RWPE1 (cell line): ENCODE measurements around the gene BUB1.
"Not testable (repeated sequence)": the region's sequence is repeated elsewhere in the genome, so short reads cannot be mapped to it uniquely, and the experiment has no call there.

ENCODE experiments used
- CTCF ChIA-PET: fragments of 350-600 bp; sonication (Branson Sonifier 250); formaldehyde crosslinking; extraction: SDS; loops from one replicate; lab custom pipeline; 2021; lab: Yijun Ruan, JAX
- POLR2A ChIA-PET: fragments of 400-600 bp; formaldehyde crosslinking; extraction: SDS; loops from one replicate; lab custom pipeline; 2020; ENCODE audit warnings: antibody characterized with exemption; ENCODE audit not compliant: low non-redundant PET; lab: Yijun Ruan, JAX
- DNase-seq: peaks from one replicate; pipeline ENCODE4 v3.0.0; 2012; ENCODE audit warnings: low spot score
- H3K27ac ChIP-seq: fragments of 450-650 bp; 2 replicates; pipeline ENCODE4 v1.5.1; 2017
- TF ChIP-seq, protein P1 (sequence below): fragments of 450-650 bp; conservative IDR thresholded peaks from 2 replicates; pipeline ENCODE4 v1.5.1; 2017; ENCODE audit warnings: low read depth, mild to moderate bottlenecking

The BUB1 gene

DNA sequence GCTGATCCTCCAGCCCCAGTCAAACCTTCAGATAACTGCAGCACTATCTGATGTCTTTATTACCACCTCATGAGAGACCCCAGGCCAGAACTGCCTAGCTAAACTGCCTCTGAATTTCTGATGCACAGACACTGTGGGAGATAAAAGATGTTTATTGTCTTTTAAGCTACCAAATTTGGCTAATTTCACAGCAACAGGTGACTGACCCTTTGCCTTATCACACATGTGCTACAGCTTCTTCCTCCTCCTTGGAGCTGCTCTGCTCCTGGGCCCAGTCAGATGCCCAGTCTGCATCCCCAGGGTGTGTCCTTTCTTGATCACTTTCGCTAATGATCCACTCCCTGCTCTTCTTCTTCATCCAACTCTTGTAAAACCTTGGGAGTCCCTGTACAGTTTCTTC is 34.9 kb upstream of the BUB1 start:
- POLR2A ChIA-PET: no interaction called here
- TF ChIP-seq, protein P1, sequence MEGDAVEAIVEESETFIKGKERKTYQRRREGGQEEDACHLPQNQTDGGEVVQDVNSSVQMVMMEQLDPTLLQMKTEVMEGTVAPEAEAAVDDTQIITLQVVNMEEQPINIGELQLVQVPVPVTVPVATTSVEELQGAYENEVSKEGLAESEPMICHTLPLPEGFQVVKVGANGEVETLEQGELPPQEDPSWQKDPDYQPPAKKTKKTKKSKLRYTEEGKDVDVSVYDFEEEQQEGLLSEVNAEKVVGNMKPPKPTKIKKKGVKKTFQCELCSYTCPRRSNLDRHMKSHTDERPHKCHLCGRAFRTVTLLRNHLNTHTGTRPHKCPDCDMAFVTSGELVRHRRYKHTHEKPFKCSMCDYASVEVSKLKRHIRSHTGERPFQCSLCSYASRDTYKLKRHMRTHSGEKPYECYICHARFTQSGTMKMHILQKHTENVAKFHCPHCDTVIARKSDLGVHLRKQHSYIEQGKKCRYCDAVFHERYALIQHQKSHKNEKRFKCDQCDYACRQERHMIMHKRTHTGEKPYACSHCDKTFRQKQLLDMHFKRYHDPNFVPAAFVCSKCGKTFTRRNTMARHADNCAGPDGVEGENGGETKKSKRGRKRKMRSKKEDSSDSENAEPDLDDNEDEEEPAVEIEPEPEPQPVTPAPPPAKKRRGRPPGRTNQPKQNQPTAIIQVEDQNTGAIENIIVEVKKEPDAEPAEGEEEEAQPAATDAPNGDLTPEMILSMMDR: no peak
- DNase-seq: no peak
- H3K27ac ChIP-seq: no peak overlapping the region
- CTCF ChIA-PET: no interaction called here

DNA sequence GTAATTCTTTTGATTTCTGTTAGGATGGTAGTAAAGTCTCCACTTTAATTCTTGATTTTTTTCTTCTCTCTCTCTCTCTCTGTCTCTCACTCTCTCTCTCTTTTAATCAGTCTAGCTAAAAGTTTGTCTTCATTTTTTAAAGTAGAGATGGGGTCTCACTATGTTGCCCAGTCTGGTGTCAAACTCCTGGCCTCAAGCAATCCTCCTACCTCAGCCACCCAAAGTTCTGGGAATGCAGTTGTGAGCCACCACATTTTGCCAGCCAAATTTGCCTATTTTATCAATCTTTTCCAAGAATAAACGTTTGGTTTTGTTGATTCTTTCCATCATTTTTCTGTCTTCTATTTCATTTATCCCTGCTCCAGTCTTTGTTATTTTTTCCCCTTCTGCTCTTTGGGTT is 30.6 kb upstream of the BUB1 start:
- CTCF ChIA-PET: no interaction called here
- no peak for DNase-seq
- POLR2A ChIA-PET: no interaction called here
- TF ChIP-seq, protein P1: no peak
- no peak overlapping the region for H3K27ac ChIP-seq

DNA sequence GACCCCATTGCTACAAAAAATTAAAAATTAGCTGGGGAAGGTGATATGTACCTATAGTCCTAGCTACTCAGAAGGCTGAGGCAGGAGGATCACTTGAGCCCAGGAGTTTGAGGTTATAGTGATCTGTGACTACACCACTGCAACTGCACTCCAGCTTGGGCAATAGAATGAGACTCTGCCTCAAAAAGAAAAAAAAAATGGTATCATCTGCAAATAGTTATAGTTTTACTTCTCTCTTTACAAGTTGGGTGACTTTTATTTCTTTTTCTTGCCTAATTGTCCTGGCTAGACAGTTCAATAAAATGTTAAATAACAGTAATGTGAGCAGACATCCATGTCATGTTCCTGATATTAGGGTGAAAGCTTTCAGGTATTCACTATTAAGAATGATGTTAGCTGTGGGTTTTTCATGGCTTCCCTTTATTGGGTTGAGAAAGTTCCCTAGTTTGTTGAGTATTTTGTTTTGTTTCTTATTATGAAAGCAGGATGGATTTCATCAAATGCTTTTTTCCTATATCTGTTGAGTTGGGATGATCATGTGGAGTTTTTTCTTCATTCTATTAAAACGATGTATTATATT is 29.6 kb upstream of the BUB1 start:
- ChIA-PET POLR2A (no interaction called here), CTCF (no interaction called here)
- TF ChIP-seq, protein P1: no peak
- H3K27ac ChIP-seq: no peak overlapping the region
- no peak for DNase-seq

DNA sequence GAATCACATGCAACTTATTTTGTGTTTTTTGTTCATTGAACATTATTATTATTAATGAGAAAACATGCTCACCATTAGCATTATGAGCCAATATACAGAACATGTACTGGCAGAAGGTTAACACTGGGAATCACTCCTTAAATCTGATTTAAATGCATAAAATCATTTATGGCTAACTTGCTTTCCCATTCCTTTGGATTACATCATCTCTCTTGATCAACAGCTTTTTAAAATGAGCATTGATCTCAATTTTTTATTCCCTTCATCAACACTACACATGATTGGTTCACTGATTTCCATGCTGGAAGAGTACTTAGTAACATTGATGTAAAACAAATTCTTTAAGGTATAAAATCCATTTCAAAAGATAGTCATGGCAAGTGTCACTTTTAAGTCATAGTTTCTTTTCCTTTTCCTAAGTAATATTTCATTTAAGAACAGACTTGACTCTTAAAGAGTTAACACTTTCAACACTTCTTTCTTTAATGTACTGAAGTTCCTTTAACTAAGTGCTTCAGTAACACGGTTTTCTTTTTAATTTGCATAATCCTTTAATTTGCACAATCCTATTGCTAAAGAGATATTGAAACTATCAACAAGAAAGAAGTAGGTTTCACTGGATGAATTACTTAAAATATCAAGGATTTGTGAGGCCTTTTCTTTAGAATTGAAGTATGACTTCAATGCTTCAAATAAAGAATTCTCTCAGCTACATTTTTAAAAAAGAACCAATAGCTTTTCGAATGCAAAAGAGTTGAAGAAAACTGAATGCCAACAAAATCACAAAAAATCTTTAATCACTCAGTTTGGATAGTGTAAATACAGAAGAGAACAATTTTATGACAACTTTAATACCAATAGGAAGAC is 24.9 kb upstream of the BUB1 start:
- H3K27ac ChIP-seq: no peak overlapping the region
- ChIA-PET POLR2A (no interaction called here), CTCF (interaction anchor here (1.0 kb wide), 1 partner anchor 52 kb away, joined by 4 read pairs; no protein-coding TSS in a partner anchor)
- TF ChIP-seq, protein P1: no peak
- no peak for DNase-seq

DNA sequence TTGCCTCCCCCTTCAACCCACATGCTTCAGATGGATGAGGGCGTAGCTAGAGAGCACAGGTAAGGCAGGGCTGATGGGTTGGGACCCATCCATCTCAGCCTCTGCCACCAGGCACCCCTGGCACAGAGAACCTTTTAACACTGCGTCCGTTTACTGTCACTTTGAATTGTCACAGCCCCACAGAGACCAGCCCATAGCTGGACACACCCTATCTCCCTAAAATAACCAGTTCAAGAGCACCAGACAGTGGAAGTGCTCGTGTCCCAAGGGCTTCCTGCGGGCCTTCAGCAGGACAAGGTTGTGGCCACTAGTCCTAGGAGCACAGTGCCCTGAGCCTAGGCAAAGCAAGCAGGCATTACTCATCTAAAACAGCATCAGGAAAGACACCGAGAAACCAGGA is 20.4 kb upstream of the BUB1 start:
- H3K27ac ChIP-seq, CTCF ChIA-PET, DNase-seq, POLR2A ChIA-PET: not testable (repeated sequence)

DNA sequence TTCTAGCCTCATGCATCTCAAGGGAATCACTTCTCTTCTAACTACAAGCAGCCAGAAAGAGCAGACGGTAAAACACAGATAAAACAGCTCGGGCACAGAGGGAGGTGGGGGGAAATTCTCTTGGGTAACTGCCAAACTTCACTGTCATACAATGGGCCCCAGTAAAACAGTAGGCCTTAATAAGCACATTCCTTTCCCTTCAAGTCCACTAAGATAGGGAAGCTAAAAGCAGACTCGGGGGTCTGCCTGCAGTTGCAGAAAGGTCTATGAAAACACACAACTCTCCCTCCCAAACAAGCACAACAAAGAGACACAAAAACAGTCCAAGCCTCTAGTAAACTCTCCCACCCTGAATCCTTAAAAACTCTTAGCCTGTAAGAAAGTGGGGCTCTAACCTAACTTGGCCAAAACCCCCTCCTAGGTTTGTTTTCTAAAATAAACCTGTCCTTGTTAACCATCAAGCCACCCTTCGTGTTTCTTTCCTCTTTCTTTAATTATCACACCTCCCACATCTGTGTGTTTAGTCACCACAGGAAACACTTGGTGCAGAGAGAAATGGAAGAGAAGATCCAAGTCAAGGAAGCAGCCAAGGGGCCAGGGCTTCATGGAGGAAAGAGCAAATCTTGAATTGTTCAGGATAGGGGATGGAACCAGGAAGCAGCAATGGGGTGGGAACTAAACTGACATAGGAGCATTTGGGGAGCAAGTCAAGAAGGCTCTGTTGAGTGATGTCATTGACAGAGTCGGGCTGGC is 17.5 kb upstream of the BUB1 start:
- CTCF ChIA-PET, POLR2A ChIA-PET, DNase-seq, H3K27ac ChIP-seq: not testable (repeated sequence)

DNA sequence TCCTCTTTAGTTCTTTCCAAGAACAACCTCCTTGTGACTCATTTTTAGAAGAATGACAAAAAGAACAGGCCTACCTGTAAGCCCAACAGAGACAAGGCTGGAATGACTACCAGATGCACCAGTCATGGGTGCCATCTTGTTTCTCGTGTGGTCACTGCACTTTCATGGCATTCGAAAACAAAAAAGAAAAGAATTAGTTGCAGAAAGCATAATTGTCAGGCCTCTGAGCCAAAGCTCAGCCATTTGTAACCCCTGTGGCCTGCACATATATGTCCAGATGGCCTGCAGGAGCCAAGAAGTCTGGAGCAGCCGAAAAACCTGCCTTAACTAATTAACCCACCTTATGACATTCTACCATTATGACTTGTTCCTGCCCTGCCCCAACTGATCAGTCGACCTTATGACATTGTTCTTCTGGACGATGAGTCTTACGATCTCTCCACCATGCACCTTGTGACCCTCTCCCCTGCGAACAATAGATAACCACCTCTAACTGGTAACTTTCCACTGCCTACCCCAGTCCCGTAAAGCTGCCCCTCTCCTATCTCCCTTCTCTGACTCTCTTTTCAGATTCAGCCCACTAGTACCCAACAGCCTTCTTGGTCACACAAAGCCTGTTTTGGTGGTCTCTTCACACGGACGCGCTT is 13.9 kb upstream of the BUB1 start:
- POLR2A ChIA-PET: no interaction called here
- H3K27ac ChIP-seq: no peak overlapping the region
- CTCF ChIA-PET: no interaction called here
- TF ChIP-seq, protein P1: no peak
- no peak for DNase-seq
